C4-2B (cell line): Measurements from ENCODE around the gene PTPRN2.

Experiments
- H3K27ac ChIP-seq: fragments of 450-650 bp; 2 replicates; pipeline ENCODE4 v1.5.1; 2017
- CTCF ChIP-seq: fragments of 450-650 bp; conservative IDR thresholded peaks from 2 replicates; pipeline ENCODE4 v1.5.1; 2017; ENCODE audit warnings: mild to moderate bottlenecking
- ZFX ChIP-seq: fragments of 450-650 bp; IDR thresholded peaks from 2 replicates; pipeline ENCODE4 v1.6.1; 2017

The PTPRN2 gene

GRCh38 chr7:157611341-157611740, 976.3 kb downstream of the PTPRN2 start:
- TF ChIP-seq ZFX: no peak
- no peak for TF ChIP-seq CTCF
- H3K27ac ChIP-seq: no peak overlapping the region

- TF ChIP-seq ZFX (no peak), CTCF (no peak)
- no peak overlapping the region for H3K27ac ChIP-seq
Observed at GRCh38 chr7:157610671-157611295, 976.8 kb downstream of the PTPRN2 start.

GRCh38 chr7:157609932-157610640, 977.5 kb downstream of the PTPRN2 start:
- no peak for TF ChIP-seq ZFX
- no peak for TF ChIP-seq CTCF

DNA sequence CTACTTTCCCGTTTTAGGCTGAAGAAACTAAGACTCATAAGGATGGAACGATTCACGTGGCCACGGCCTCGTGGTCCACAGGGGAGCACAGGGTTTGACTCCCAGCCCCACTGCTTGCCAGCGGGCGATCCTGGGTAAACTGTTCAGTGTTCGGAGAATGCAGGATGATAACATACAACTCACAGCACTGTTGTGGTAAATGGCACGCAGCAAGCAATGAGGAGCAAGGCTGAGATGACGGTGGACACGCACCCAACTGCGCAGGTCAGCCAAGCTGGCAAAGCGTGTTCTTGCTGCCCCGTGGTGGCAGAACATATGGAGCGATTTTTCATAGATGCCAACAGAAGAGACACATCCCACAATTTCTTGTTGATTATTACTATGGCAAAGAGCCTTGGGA, 978.1 kb downstream of the PTPRN2 start:
- TF ChIP-seq ZFX (no peak), CTCF (no peak)
- no peak overlapping the region for H3K27ac ChIP-seq

More at GRCh38 chr7:157609932-157610640, 977.5 kb downstream of the PTPRN2 start:
- no peak overlapping the region for H3K27ac ChIP-seq

GRCh38 chr7:157607218-157607617, 980.4 kb downstream of the PTPRN2 start:
- TF ChIP-seq CTCF: no peak
- no peak overlapping the region for H3K27ac ChIP-seq

DNA sequence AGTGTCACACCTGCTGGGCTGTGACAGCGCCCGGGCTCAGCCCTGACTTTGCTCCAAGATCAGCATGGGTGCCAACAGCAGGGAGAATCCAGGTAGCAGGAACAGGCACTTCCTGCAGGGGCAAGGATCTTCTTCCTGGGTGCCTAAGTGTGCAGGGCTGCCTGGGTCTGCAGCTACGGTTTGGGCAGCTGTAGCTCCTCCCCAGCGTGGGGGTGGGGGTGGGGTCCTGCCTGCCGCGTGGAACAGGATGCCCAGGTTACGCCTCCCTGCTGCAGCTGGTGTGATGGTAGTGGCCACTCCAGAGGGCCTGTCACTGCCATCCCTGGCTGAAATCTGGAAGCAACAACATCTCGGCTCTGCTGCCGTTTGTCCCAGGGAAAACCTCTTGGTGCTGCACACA, 981.5 kb downstream of the PTPRN2 start:
- no peak overlapping the region for H3K27ac ChIP-seq
- TF ChIP-seq ZFX (no peak), CTCF (no peak)

DNA sequence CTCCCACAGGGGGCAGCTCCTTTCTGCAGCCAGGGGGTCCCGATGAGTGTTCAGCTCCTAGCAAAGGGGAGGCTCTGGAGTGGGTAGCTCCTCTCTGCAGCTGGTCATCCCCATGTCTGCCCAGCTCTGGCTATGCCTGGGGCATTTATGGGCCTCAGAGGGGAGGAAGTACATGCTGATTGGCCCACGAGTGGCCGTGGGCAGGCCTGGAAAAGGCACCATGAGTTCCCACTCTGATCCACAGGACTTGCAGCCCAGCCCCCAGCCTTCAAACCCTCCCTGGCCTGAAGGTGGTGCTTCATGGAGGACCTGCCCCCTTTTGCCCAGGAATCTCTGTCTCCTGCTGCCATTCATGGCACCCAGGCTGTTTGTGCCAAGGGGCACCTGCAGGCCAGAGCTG, 982.0 kb downstream of the PTPRN2 start:
- TF ChIP-seq CTCF (no peak), ZFX (no peak)
- no peak overlapping the region for H3K27ac ChIP-seq
